Measurements from ENCODE around the gene HOMER2.

- no peak for TF ChIP-seq CTCF (IDR thresholded peaks at IDR 0.05)
- no peak for TF ChIP-seq POLR2A (IDR thresholded peaks at IDR 0.05)
Observed at GRCh38 chr15:82850731-82851130, 101.8 kb downstream of the HOMER2 start.

Data from esophagus squamous epithelium (tissue), 4 donors.